NCI-H2107 treated with DMSO at 0.1 percent for 48 hours (cell line): ENCODE data around the gene PPP2R2B.

ENCODE experiments used
- DNase-seq: peaks from one replicate; lab custom pipeline; 2025; ENCODE audit not compliant: unreplicated experiment; lab: John Stamatoyannopoulos, UW

Gene PPP2R2B

DNA sequence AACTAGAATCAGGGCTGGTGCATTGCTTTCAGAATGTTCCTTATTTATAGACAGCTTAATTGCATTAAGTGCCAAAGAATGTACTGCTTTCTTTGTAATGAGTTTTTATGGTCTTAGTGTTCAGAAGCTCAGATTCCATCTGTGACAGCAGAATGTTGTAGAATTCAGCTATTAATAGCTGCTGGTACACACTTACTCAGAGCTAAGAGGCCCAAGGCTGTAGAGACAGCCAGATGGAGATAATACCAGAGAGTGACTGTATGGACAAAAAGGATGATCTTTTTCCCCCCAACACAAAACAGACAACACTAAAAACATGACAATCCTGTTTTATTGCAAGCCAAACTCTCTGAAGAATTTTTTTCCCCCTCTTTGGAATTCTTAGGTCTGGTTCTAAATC is 50.2 kb downstream of the PPP2R2B start:
- DNase-seq, result no peak

GRCh38 chr5:146827901-146828300 is 50.7 kb downstream of the PPP2R2B start:
- DNase-seq, result no peak

DNA sequence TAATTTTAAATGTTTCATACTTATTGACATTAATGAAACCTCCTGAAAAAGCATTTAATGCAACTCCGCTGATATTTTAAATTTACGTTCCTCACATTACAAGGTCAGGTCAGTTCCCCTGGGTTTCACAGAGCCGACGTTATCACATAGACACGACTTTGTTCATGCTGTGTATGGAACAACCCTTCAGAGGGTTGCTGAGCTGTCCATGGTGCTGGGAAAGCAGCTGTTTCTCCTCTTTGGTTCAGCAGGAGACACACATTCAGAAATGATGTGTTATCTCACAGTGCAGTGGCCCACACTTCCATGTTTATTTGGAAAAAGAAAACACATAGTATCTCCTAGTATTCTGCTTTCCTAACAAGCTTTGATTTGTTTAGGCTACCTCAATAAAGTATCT is 53.5 kb downstream of the PPP2R2B start:
- DNase-seq, result no peak

DNA sequence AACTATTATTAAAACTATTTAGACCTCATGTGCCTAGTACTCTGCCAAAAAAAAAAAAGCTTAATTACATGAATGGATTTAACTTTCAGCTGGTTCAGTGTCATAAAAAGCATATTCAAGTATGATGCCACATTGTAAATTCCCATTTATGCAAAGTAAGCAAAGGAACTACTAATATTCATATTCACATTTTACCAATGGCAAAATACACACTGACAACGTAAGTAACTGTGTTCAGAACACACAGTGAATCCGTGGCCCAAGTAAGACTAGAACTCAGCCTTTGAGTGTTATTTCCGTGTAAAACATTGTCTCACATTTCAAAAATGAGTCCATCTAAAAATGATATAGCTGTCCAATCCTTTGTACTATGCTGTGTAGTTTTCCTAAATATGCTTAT is 56.8 kb downstream of the PPP2R2B start:
- DNase-seq, result no peak

- no peak for DNase-seq
Observed at GRCh38 chr5:146820987-146821386, 57.6 kb downstream of the PPP2R2B start.

DNA sequence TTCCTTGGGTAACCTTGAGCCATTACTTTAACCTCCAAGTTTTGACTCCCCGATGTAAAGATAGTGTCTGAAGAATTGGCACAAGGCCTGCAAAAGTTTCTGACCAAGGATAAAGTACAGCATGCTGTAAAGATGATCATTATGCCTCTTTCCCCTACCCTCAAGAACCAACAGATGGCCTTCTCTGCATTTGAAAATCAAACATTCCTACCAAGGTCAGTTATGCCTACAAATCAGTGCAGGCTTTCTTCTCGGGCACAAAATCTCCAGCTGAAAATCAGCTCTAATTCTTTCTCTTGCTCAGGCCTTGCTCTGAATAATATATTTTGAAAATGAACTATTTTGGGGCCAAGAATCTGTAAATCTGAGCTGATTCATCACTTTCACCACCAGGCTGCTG is 59.7 kb downstream of the PPP2R2B start:
- DNase-seq, result no peak

GRCh38 chr5:146817973-146818372 is 60.6 kb downstream of the PPP2R2B start:
- DNase-seq, result no peak

- no peak for DNase-seq
Observed at GRCh38 chr5:146816775-146817387, 61.7 kb downstream of the PPP2R2B start.

DNA sequence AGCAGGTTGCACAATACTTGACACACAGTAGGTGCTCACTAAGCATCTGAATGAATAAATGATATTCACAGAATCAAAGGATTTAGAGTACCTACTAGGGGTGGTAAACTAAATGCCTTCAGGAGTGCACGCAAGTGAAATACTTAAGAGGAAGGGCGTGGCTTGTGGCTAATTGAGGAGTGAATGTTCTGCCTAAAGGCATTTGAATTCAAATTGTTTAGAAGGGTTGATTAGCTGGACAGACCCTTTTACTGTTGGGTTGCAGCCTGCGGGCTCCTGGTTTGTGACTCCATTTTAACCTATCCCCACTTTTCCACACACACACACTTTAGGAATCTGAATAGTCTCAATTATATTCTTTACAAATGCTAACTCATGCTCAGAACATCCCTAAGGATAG is 63.1 kb downstream of the PPP2R2B start:
- no peak for DNase-seq

GRCh38 chr5:146813346-146814157 is 65.0 kb downstream of the PPP2R2B start:
- no peak for DNase-seq

GRCh38 chr5:146805081-146805480 is 73.5 kb downstream of the PPP2R2B start:
- no peak for DNase-seq

DNA sequence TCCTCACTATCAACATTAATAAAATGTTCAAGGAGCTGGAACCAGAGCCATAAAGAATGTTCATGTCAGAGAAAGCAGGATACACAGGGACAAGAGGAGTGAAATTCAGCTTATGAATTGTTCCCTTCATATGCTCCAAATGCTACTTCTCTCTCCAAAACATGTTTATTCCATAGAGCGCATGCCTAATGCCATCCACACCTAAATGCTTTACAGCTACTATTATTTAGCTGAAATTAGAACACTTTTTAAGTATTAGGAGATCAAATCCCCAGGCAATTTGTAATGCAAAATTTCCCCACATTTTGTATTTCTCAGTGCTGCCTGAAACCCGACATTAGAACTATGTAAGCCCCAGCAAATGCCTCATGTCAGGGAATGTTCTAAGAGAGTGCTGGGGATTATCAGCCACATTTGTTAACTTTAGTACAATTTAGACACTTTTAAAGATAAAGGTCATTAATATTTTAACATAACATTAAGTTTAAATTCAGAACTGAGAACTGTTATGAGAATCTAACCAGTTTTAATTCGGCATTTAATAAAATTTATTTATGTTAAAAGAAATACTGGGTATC is 75.5 kb downstream of the PPP2R2B start:
- no peak for DNase-seq

DNA sequence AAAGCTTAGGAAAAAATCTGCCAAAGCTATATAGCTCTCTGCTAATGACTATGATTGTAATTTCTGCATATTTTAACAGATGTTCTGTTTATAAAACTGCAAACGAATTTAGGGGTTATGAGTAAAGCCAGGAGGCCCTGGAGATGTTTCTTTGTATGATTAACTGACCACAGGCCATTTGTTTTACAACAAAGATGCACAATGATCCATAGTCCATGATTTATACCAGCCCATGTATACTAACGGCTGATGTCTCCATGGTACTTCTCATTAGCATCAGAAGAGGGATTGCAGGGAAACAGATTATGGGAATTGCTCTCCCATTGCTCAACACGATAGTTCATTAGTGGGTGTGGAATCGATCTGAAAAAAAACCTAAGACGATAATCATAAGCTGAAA is 78.9 kb downstream of the PPP2R2B start:
- DNase-seq, result no peak

DNA sequence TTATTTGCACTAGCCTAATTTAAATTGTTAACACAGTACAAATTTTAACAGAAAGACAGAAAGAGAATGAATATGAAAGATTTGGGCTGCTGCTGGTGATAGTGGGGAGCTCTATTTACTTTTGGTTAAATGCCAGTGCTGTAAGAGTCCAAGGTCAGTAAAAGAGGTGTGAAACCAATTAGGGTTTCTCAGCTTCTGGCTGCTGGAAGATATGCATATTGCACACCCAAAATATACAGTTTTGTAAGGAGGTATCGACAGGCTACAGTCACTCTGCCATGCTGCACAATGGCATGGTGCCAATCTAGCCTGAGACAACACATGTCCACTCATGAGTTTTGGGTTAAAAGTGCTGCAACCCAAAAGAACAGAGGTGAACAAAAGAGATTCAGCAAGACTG is 79.3 kb downstream of the PPP2R2B start:
- DNase-seq, result no peak

DNA sequence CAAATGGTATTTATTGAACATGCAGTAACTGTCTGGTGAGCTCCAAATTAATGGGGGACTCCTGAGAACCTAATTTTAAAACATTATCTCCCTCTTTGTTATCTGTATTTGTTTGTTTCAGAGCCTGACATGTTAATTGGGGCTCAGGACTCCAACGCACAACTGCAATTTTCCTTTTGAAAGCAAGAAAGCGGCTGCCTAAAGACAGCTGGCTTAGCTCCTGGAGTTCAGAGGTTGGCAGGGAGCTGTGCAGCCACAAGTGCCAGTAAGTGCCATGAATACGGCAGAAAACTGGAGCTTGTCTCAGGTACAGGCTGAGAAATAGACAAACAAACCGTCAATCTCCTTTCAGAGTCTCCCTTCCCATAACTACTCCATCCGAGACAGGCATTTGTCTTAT is 80.9 kb downstream of the PPP2R2B start:
- no peak for DNase-seq

- DNase-seq, result no peak
Observed at GRCh38 chr5:146796911-146797310, 81.6 kb downstream of the PPP2R2B start.

GRCh38 chr5:146796144-146796543 is 82.4 kb downstream of the PPP2R2B start:
- DNase-seq, result no peak

- no peak for DNase-seq
Observed at GRCh38 chr5:146794326-146795029, 84.1 kb downstream of the PPP2R2B start.

GRCh38 chr5:146793709-146794108 is 84.8 kb downstream of the PPP2R2B start:
- DNase-seq, result no peak

- DNase-seq, result no peak
Observed at GRCh38 chr5:146791471-146791870, 87.1 kb downstream of the PPP2R2B start.

DNA sequence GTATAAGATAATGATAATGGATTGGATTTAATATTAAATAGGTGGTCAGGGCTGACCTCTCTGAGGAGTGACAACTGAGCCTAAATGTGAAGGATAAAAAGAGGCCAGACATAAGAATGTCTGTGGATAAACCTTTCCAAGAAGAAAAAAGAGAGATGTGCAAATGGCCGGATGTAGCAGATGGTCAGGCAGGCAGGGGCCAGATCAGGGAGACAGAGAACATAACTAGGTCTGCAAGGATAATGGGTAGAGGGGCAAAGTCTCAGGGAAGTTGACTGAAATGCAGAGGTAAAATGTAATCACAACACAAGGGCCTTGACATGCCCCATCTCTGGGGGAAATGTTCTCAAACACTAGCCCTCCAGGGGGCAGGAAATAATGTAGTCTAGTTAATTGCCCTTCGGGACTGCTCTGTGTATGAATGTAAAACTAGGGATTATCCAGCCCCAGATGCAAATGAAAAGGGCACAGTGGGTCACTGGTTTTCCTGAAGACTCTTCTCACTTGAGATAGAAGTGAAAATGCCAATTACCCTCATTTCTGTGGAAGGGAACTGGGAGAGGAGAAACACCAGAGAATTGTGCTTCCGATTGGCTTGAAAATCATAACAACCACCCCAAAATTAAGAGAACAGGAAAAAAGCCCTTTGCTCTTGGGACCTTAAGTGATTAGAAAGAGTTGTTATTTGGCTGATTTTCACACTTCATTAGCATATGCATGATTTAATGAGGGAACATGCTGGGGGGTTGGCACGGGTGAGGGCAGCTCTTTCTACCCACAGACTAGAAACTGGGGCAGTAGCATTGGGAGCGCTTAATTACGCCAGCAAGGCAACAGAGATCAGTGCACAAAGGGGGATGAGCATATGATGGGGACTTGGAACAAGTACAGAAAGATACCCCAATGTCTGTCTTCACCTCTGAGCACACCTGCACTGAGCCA is 88.6 kb downstream of the PPP2R2B start:
- DNase-seq, result no peak
